Effector CD8-positive, alpha-beta T cell (primary cell): ENCODE results near the gene STX18.
"Not testable (repeated sequence)": the region's sequence is repeated elsewhere in the genome, so short reads cannot be mapped to it uniquely, and the experiment has no call there.

Experiments
- DNase-seq: peaks from one replicate; lab custom pipeline; 2025; lab: John Stamatoyannopoulos, UW

The STX18 gene

GRCh38 chr4:4422117-4422516, 119.7 kb downstream of the STX18 start:
- DNase-seq: not testable (repeated sequence)

GRCh38 chr4:4421356-4421755, 120.5 kb downstream of the STX18 start:
- no peak for DNase-seq

- no peak for DNase-seq
Measured at GRCh38 chr4:4420421-4420820, 121.4 kb downstream of the STX18 start.

GRCh38 chr4:4419896-4420295, 122.0 kb downstream of the STX18 start:
- DNase-seq: no peak

- DNase-seq: no peak
Measured at GRCh38 chr4:4418676-4419390, 123.0 kb downstream of the STX18 start.

GRCh38 chr4:4417886-4418285, 124.0 kb downstream of the STX18 start:
- DNase-seq: no peak

- no peak for DNase-seq
Measured at GRCh38 chr4:4416981-4417380, 124.9 kb downstream of the STX18 start.

- DNase-seq: no peak
Measured at GRCh38 chr4:4415806-4416805, 125.7 kb downstream of the STX18 start.

- DNase-seq: no peak
Measured at GRCh38 chr4:4415107-4415805, 126.6 kb downstream of the STX18 start.

- no peak for DNase-seq
Measured at GRCh38 chr4:4413806-4414205, 128.0 kb downstream of the STX18 start.

GRCh38 chr4:4413373-4413725, 128.5 kb downstream of the STX18 start:
- no peak for DNase-seq

GRCh38 chr4:4412641-4413372, 129.0 kb downstream of the STX18 start:
- DNase-seq: no peak

GRCh38 chr4:4411906-4412305, 129.9 kb downstream of the STX18 start:
- DNase-seq: no peak

GRCh38 chr4:4410271-4410670, 131.6 kb downstream of the STX18 start:
- DNase-seq: no peak

- DNase-seq: no peak
Measured at GRCh38 chr4:4409416-4410115, 132.3 kb downstream of the STX18 start.

- DNase-seq: no peak
Measured at GRCh38 chr4:4408576-4409335, 133.1 kb downstream of the STX18 start.

GRCh38 chr4:4408132-4408523, 133.7 kb downstream of the STX18 start:
- no peak for DNase-seq

- no peak for DNase-seq
Measured at GRCh38 chr4:4407299-4408131, 134.3 kb downstream of the STX18 start.
